Naive thymus-derived CD4-positive, alpha-beta T cell (primary cell): Measurements from ENCODE around the gene ERC1. TPM values are rescaled to one million over a fixed set of nuclear protein-coding genes. Genes with fewer than 3 reads are reported as not detected.
A peak's percentile ranks its signal among the peaks of the same experiment; 100 is the strongest.

Experiments used
- ATAC-seq: fragments of 150-1000 bp; cut with Tn5 transposase; 2 replicates; pipeline ENCODE4 v1.10.0; 2021; ENCODE audit warnings: mild to moderate bottlenecking, moderate library complexity
- CTCF ChIA-PET: fragments of 350-600 bp; sonication (Branson Sonifier 250); formaldehyde crosslinking; loops from one replicate; lab custom pipeline; 2021; ENCODE audit warnings: antibody characterized with exemption; lab: Charles Lee
- POLR2A ChIA-PET: fragments of 350-600 bp; sonication (Branson Sonifier 250); formaldehyde crosslinking; loops from one replicate; lab custom pipeline; 2021; ENCODE audit warnings: antibody characterized with exemption, inconsistent platforms; lab: Charles Lee
- DNase-seq, 9 donors: peaks; one replicate each; pipeline versions ENCODE4 v3.0.0 to v3.0.0-alpha.2; 2020 to 2022; ENCODE audit warnings: mixed read lengths in 1 of 9
- H3K27ac ChIP-seq: one replicate; pipeline ENCODE4 v1.7.0; 2013; ENCODE audit warnings: mild to moderate bottlenecking, low read depth, low read length, moderate library complexity
- H3K27me3 ChIP-seq, 2 donors: one replicate each; pipeline ENCODE4 v1.7.0; 2013; ENCODE audit warnings: low read length in 2 of 2, mild to moderate bottlenecking in 2 of 2, moderate library complexity in 2 of 2; ENCODE audit not compliant: control insufficient read depth in 2 of 2, insufficient read depth in 2 of 2
- H3K36me3 ChIP-seq, 3 experiments: 1 replicate in 2 of 3; 2 replicates in 1 of 3; pipeline ENCODE4 v1.7.0; 2013; ENCODE audit warnings: low read length in 3 of 3, mild to moderate bottlenecking in 3 of 3, moderate library complexity in 1 of 3; ENCODE audit not compliant: insufficient read depth in 3 of 3, control insufficient read depth in 2 of 3
- H3K4me1 ChIP-seq, 2 donors: one replicate each; pipeline ENCODE4 v1.7.0; 2013; ENCODE audit warnings: low read length in 2 of 2, mild to moderate bottlenecking in 2 of 2, moderate library complexity in 1 of 2; ENCODE audit not compliant: control insufficient read depth in 2 of 2, insufficient read depth in 2 of 2
- H3K4me3 ChIP-seq: 2 replicates; pipeline ENCODE4 v1.7.0; 2013; ENCODE audit warnings: mild to moderate bottlenecking, low read length
- H3K9me3 ChIP-seq, 3 experiments: 1 replicate in 2 of 3; 2 replicates in 1 of 3; pipeline ENCODE4 v1.7.0; 2013; ENCODE audit warnings: low read length in 3 of 3; ENCODE audit not compliant: control insufficient read depth in 2 of 3
- H3K27ac Mint-ChIP-seq, 9 donors: one replicate each; pipeline ENCODE4 v1.8.0; 2020 to 2022; ENCODE audit warnings: mixed read lengths in 9 of 9, mild to moderate bottlenecking in 8 of 9, moderate library complexity in 5 of 9, inconsistent platforms in 2 of 9
- H3K27me3 Mint-ChIP-seq, 5 donors: one replicate each; pipeline ENCODE4 v1.8.0; 2021 to 2022; ENCODE audit warnings: mixed read lengths in 5 of 5, mild to moderate bottlenecking in 1 of 5
- H3K36me3 Mint-ChIP-seq, 5 donors: one replicate each; pipeline ENCODE4 v1.8.0; 2020 to 2022; ENCODE audit warnings: mixed read lengths in 5 of 5, mild to moderate bottlenecking in 3 of 5, inconsistent platforms in 1 of 5
- H3K4me1 Mint-ChIP-seq, 7 donors: one replicate each; pipeline ENCODE4 v1.8.0; 2020 to 2022; ENCODE audit warnings: mixed read lengths in 7 of 7, mild to moderate bottlenecking in 3 of 7, inconsistent platforms in 1 of 7
- H3K4me3 Mint-ChIP-seq, 10 donors: one replicate each; pipeline ENCODE4 v1.8.0; 2020 to 2022; ENCODE audit warnings: mild to moderate bottlenecking in 10 of 10, mixed read lengths in 10 of 10, moderate library complexity in 6 of 10, inconsistent platforms in 2 of 10
- H3K9me3 Mint-ChIP-seq, 11 donors: one replicate each; pipeline ENCODE4 v1.8.0; 2020 to 2022; ENCODE audit warnings: mixed read lengths in 11 of 11, mild to moderate bottlenecking in 4 of 11, inconsistent platforms in 1 of 11, moderate library complexity in 1 of 11
- intact Hi-C, 2 donors: fragments of 100-400 bp; cut with micrococcal nuclease; formaldehyde crosslinking; loops; one replicate each; pipeline ENCODE4 v1.15.1; 2023
- polyA plus RNA-seq, 2 donors: library from polyadenylated mRNA; unstranded; fragments of 300-500 nt; fragmentation: Illumina TruSeq; gene quantifications; one replicate each; pipeline ENCODE4 v1.2.3, GENCODE V29; 2021
- total RNA-seq, 6 experiments: library from RNA in 5 of 6; stranded (reverse) in 5 of 6; gene quantifications; 1 replicate in 5 of 6; 2 replicates in 1 of 6; pipeline ENCODE4 v1.2.3 and lab custom pipeline; 2021 to 2026

The ERC1 gene
- total and polyA plus RNA-seq, 7 experiments from 2014 or later: 15.9 to 62.0 (median 51.5) TPM

- intact Hi-C loops: no loop called here
- no peak overlapping the region for H3K4me3 ChIP-seq
- no peak for DNase-seq
- ChIA-PET CTCF (no interaction called here), POLR2A (no interaction called here)
- ATAC-seq: no peak
- Mint-ChIP-seq H3K36me3 (peaks cover 0 to 63% (median 32%) of the 10 kb centered on the region in 5 donors), H3K27me3 (no peaks in the 10 kb centered on the region), H3K9me3 (no peaks in the 10 kb centered on the region), H3K4me3 (no peak overlapping the region), H3K4me1 (peaks cover 0 to 7% (median 2%) of the 10 kb centered on the region in 7 donors), H3K27ac (no peak overlapping the region)
- no peak overlapping the region for H3K27ac ChIP-seq
- no peaks in the 10 kb centered on the region for H3K27me3 ChIP-seq
- H3K4me1 ChIP-seq: no peaks in the 10 kb centered on the region
- no peaks in the 10 kb centered on the region for H3K36me3 ChIP-seq
- H3K9me3 ChIP-seq: no peaks in the 10 kb centered on the region
Measured at GRCh38 chr12:1306817-1307216, 315.8 kb downstream of the ERC1 start.

- CTCF ChIA-PET: no interaction called here
- Histone ChIP-seq H3K9me3 (no peaks in the 10 kb centered on the region), H3K4me3 (no peak overlapping the region), H3K27me3 (no peaks in the 10 kb centered on the region), H3K4me1 (no peaks in the 10 kb centered on the region), H3K36me3 (peaks cover 0 to 2% (median 0%) of the 10 kb centered on the region in 3 experiments), H3K27ac (no peak overlapping the region)
- Mint-ChIP-seq H3K27me3 (no peaks in the 10 kb centered on the region), H3K9me3 (peaks cover 0 to 4% (median 0%) of the 10 kb centered on the region in 11 donors), H3K36me3 (peaks cover 2 to 68% (median 42%) of the 10 kb centered on the region in 5 donors), H3K4me3 (no peak overlapping the region), H3K4me1 (peaks cover 0 to 7% (median 2%) of the 10 kb centered on the region in 7 donors), H3K27ac (no peak overlapping the region)
- DNase-seq (no peak), ATAC-seq (no peak)
- intact Hi-C loops: no loop called here
- POLR2A ChIA-PET: interaction anchor here (0.6 kb wide), 1 partner anchor 30 kb away, joined by 5 read pairs; no protein-coding TSS in a partner anchor
Measured at GRCh38 chr12:1307796-1308195, 316.8 kb downstream of the ERC1 start.

GRCh38 chr12:1309613-1310012 lies 318.6 kb downstream of the ERC1 start:
- POLR2A ChIA-PET: no interaction called here
- Histone ChIP-seq H3K4me1 (no peaks in the 10 kb centered on the region), H3K4me3 (no peak overlapping the region), H3K27me3 (no peaks in the 10 kb centered on the region), H3K36me3 (peaks cover 0 to 8% (median 0%) of the 10 kb centered on the region in 3 experiments), H3K27ac (no peak overlapping the region), H3K9me3 (no peaks in the 10 kb centered on the region)
- DNase-seq (no peak), ATAC-seq (no peak)
- peaks cover 7 to 74% (median 60%) of the 10 kb centered on the region in 5 donors for H3K36me3 Mint-ChIP-seq
- H3K4me3 Mint-ChIP-seq: no peak overlapping the region
- CTCF ChIA-PET: no interaction called here
- no peak overlapping the region for H3K27ac Mint-ChIP-seq
- H3K4me1 Mint-ChIP-seq: peaks cover 0 to 7% (median 2%) of the 10 kb centered on the region in 7 donors
- no peaks in the 10 kb centered on the region for H3K27me3 Mint-ChIP-seq
- intact Hi-C loops: no loop called here
- peaks cover 0 to 22% (median 2%) of the 10 kb centered on the region in 11 donors for H3K9me3 Mint-ChIP-seq

- peaks cover 9 to 80% (median 68%) of the 10 kb centered on the region in 5 donors for H3K36me3 Mint-ChIP-seq
Measured at GRCh38 chr12:1310653-1311052, 319.6 kb downstream of the ERC1 start.

GRCh38 chr12:1311145-1311544 lies 320.1 kb downstream of the ERC1 start:
- Histone ChIP-seq H3K4me3 (no peak overlapping the region), H3K27me3 (no peaks in the 10 kb centered on the region), H3K4me1 (no peaks in the 10 kb centered on the region), H3K9me3 (no peaks in the 10 kb centered on the region), H3K27ac (no peak overlapping the region), H3K36me3 (peaks cover 0 to 19% (median 0%) of the 10 kb centered on the region in 3 experiments)
- peaks cover 0 to 4% (median 0%) of the 10 kb centered on the region in 7 donors for H3K4me1 Mint-ChIP-seq
- ATAC-seq: no peak
- peaks cover 9 to 79% (median 69%) of the 10 kb centered on the region in 5 donors for H3K36me3 Mint-ChIP-seq
- ChIA-PET POLR2A (no interaction called here), CTCF (no interaction called here)
- peaks cover 0 to 26% (median 4%) of the 10 kb centered on the region in 11 donors for H3K9me3 Mint-ChIP-seq
- H3K27ac Mint-ChIP-seq: no peak overlapping the region
- H3K4me3 Mint-ChIP-seq: no peak overlapping the region
- intact Hi-C loops: no loop called here
- no peaks in the 10 kb centered on the region for H3K27me3 Mint-ChIP-seq
- no peak for DNase-seq

More at GRCh38 chr12:1310653-1311052, 319.6 kb downstream of the ERC1 start:
- Mint-ChIP-seq H3K4me3 (no peak overlapping the region), H3K9me3 (peaks cover 0 to 26% (median 4%) of the 10 kb centered on the region in 11 donors), H3K27ac (peak overlapping the region in 2 of 9 donors; percentile 59 to 65), H3K4me1 (peaks cover 0 to 6% (median 0%) of the 10 kb centered on the region in 7 donors), H3K27me3 (no peaks in the 10 kb centered on the region)
- Histone ChIP-seq H3K4me3 (no peak overlapping the region), H3K27ac (no peak overlapping the region), H3K36me3 (peaks cover 0 to 14% (median 0%) of the 10 kb centered on the region in 3 experiments), H3K27me3 (no peaks in the 10 kb centered on the region), H3K4me1 (no peaks in the 10 kb centered on the region), H3K9me3 (no peaks in the 10 kb centered on the region)
- DNase-seq (no peak), ATAC-seq (no peak)
- ChIA-PET CTCF (no interaction called here), POLR2A (no interaction called here)
- intact Hi-C loops: no loop called here

GRCh38 chr12:1313906-1314305 lies 322.9 kb downstream of the ERC1 start:
- no peak for ATAC-seq
- Mint-ChIP-seq H3K27me3 (no peaks in the 10 kb centered on the region), H3K36me3 (peaks cover 12 to 65% (median 59%) of the 10 kb centered on the region in 5 donors), H3K4me3 (no peak overlapping the region), H3K4me1 (peaks cover 0 to 4% (median 0%) of the 10 kb centered on the region in 7 donors), H3K27ac (no peak overlapping the region), H3K9me3 (peaks cover 0 to 26% (median 5%) of the 10 kb centered on the region in 11 donors)
- Histone ChIP-seq H3K27ac (no peak overlapping the region), H3K4me3 (no peak overlapping the region), H3K9me3 (no peaks in the 10 kb centered on the region), H3K4me1 (no peaks in the 10 kb centered on the region), H3K27me3 (no peaks in the 10 kb centered on the region), H3K36me3 (peaks cover 0 to 19% (median 0%) of the 10 kb centered on the region in 3 experiments)
- ChIA-PET POLR2A (no interaction called here), CTCF (no interaction called here)
- intact Hi-C loops: no loop called here
- no peak for DNase-seq

GRCh38 chr12:1314523-1314922 lies 323.5 kb downstream of the ERC1 start:
- Histone ChIP-seq H3K4me1 (no peaks in the 10 kb centered on the region), H3K27me3 (no peaks in the 10 kb centered on the region), H3K4me3 (no peak overlapping the region), H3K27ac (no peak overlapping the region), H3K9me3 (no peaks in the 10 kb centered on the region), H3K36me3 (peaks cover 0 to 19% (median 0%) of the 10 kb centered on the region in 3 experiments)
- Mint-ChIP-seq H3K27ac (no peak overlapping the region), H3K4me3 (no peak overlapping the region), H3K9me3 (peaks cover 0 to 26% (median 5%) of the 10 kb centered on the region in 11 donors), H3K27me3 (no peaks in the 10 kb centered on the region), H3K4me1 (peaks cover 0 to 3% (median 0%) of the 10 kb centered on the region in 7 donors), H3K36me3 (peaks cover 12 to 62% (median 55%) of the 10 kb centered on the region in 5 donors)
- CTCF ChIA-PET: no interaction called here
- ATAC-seq (no peak), DNase-seq (no peak)
- POLR2A ChIA-PET: no interaction called here
- intact Hi-C loops: no loop called here
